ENCODE results near the gene SDK1. TPM values are rescaled to one million over a fixed set of nuclear protein-coding genes. Genes with fewer than 3 reads are reported as not detected.
A peak's percentile ranks its signal among the peaks of the same experiment; 100 is the strongest.

SDK1 gene
- total RNA-seq, 2 experiments from 2014 or later = 0.25 to 0.78 TPM

DNA sequence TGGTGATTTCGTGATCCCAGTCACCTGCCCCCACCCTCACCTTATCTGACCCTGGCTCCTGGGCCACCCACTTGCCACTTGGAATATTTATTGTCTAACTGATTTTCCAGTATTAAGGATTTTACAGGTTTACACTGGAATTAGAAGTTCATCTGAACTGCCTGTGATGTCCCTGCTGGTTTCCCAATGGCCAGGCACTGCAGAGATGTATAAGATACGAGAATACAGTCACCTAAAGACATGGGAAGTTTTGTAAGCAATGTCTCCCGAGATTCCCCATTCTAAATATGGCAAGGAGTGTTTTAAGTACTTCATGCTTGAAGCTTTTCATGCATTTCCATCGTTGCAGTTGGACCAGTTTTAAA, 592.7 kb downstream of the SDK1 start:
- Mint-ChIP-seq H3K4me3 (no peak overlapping the region), H3K27me3 (peaks cover 2% of the 10 kb centered on the region), H3K9me3 (no peaks in the 10 kb centered on the region), H3K27ac (no peak overlapping the region), H3K4me1 (ENCODE audit: low read depth) (no peaks in the 10 kb centered on the region), H3K36me3 (ENCODE audit: low read depth) (no peaks in the 10 kb centered on the region)
- POLR2A ChIA-PET = no interaction called here
- intact Hi-C loops (cut with micrococcal nuclease) = no loop called here
- ATAC-seq = no peak
- TF ChIP-seq CTCF (IDR thresholded peaks at IDR 0.05) = no peak
- CTCF ChIA-PET = no interaction called here
- no peak for DNase-seq

DNA sequence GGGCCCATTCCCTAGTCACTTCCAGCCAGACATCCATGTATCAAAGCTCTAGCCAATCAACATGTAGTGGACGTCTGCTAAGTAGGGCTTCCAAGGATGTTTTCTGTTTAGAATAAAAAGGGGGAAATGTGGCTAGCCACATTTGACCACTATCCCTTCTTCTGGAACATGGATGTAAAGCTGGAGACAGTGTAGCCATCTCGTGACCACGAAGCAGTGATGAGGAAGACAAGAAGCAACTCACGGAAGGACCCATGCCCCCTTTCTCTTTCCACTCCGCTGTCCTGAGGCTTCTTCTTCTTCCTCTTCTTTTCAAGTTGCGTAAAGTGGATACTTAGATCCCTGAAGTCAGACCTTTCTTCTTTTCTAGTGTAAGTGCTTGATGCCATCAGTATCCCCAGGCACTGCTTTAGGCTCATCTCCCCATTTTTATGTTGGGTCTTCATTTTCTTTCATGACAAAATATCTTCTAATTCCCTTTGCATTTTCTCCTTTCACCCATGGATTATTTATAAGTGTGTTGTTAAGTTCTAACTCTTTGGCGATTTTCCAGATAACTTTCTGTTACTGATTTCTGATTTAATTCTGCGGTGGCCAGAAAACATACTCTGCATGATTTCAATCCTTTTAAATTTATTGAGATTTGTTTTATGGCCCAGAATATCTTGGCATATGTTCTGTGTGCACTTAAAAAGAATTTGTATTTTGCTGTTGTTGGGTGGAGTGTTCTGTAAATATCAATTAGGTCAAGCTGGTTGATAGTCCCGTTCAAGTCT, 594.5 kb downstream of the SDK1 start:
- TF ChIP-seq CTCF (IDR thresholded peaks at IDR 0.05) = no peak

GRCh38 chr7:3896169-3896765, 595.2 kb downstream of the SDK1 start:
- H3K9me3 Mint-ChIP-seq = no peaks in the 10 kb centered on the region
- TF ChIP-seq CTCF (IDR thresholded peaks at IDR 0.05) = no peak
- DNase-seq = no peak
- no peak for ATAC-seq
- intact Hi-C loops (cut with micrococcal nuclease) = loop anchor here (5.0 kb wide), 1 partner anchor 599 kb away; no protein-coding TSS in a partner anchor
- no peaks in the 10 kb centered on the region for H3K4me1 Mint-ChIP-seq (ENCODE audit: low read depth)
- no peak overlapping the region for H3K27ac Mint-ChIP-seq
- ChIA-PET CTCF (interaction anchor here (1.3 to 1.6 kb wide), 3 partner anchors 16 to 1031 kb away, joined by 3 to 6 read pairs (median 4); no protein-coding TSS in a partner anchor), POLR2A (no interaction called here)
- peaks cover 2% of the 10 kb centered on the region for H3K27me3 Mint-ChIP-seq
- no peak overlapping the region for H3K4me3 Mint-ChIP-seq
- H3K36me3 Mint-ChIP-seq (ENCODE audit: low read depth) = no peaks in the 10 kb centered on the region

More for the DNA sequence above, 594.5 kb downstream of the SDK1 start:
- DNase-seq (no peak), ATAC-seq (no peak)
- H3K9me3 Mint-ChIP-seq = no peaks in the 10 kb centered on the region
- peaks cover 2% of the 10 kb centered on the region for H3K27me3 Mint-ChIP-seq
- no peak overlapping the region for H3K4me3 Mint-ChIP-seq
- H3K4me1 Mint-ChIP-seq (ENCODE audit: low read depth) = no peaks in the 10 kb centered on the region
- intact Hi-C loops (cut with micrococcal nuclease) = loop anchor here (5.0 kb wide), 1 partner anchor 598 kb away; no protein-coding TSS in a partner anchor
- ChIA-PET POLR2A (no interaction called here), CTCF (interaction anchor here (1.5 kb wide), 1 partner anchor 16 kb away, joined by 6 read pairs; no protein-coding TSS in a partner anchor)
- no peak overlapping the region for H3K27ac Mint-ChIP-seq
- H3K36me3 Mint-ChIP-seq (ENCODE audit: low read depth) = no peaks in the 10 kb centered on the region

DNA sequence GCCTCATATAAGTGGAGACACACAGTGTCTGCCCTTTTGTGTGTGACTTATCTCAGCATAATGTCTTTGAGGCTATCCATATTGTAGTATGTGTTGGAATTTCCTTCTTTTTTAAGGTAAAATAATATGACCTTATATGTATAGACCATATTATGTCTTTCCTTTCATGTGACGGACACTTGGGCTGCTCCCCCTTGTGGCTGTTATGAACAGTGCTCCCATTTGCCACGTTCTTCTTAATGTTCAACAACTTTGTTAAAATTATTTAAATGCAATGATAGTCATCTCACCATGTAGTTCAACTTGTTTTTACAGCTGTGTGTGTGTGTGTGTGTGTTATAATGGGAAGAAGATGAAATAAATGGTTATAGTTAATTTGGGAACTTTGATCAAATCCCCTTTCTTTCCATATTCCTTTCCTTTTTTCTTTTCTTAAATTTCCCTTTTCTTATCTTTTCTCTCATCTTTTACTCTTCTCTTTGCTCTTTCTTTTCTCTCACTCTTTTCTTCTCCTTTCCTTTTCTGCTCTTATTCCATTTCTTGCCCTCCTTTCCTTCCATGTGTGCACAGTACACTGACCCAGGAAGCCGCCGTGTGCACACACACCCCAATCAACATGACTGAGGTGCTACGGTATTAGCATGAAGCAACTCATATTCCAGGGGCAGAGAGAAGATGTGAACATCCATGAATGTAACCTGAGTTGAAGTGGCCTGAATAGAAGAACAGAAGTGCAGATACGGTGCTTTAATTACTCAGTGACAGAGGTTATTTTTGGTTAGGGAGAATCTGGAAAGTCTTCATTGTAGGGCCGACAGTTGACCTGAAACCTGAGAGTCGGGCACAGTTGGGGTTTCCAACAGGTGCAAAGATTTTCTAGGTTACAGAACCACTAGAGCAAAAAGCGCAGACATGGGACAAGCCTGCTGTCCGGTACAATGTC, 596.6 kb downstream of the SDK1 start:
- H3K9me3 Mint-ChIP-seq = no peaks in the 10 kb centered on the region
- no peak overlapping the region for H3K27ac Mint-ChIP-seq
- ChIA-PET POLR2A (no interaction called here), CTCF (interaction anchor here (0.9 to 1.6 kb wide), 4 partner anchors 11 to 199 kb away, joined by 3 to 4 read pairs (median 3); no protein-coding TSS in a partner anchor)
- peaks cover 1% of the 10 kb centered on the region for H3K27me3 Mint-ChIP-seq
- peak; percentile 70 for ATAC-seq
- peak; percentile 82 for TF ChIP-seq CTCF (IDR thresholded peaks at IDR 0.05)
- no peaks in the 10 kb centered on the region for H3K4me1 Mint-ChIP-seq (ENCODE audit: low read depth)
- peak; percentile 68 for DNase-seq
- H3K36me3 Mint-ChIP-seq (ENCODE audit: low read depth) = no peaks in the 10 kb centered on the region
- H3K4me3 Mint-ChIP-seq = no peak overlapping the region
- intact Hi-C loops (cut with micrococcal nuclease) = loop anchor here (5.0 kb wide), 1 partner anchor 600 kb away; no protein-coding TSS in a partner anchor

Data from activated CD8-positive, alpha-beta T cell treated with anti-CD3 and anti-CD28 coated beads for 36 hours (primary cell).